GM04503 (cell line): Measurements from ENCODE around the gene DCAF5.
A peak's percentile ranks its signal among the peaks of the same experiment; 100 is the strongest.
"Not testable (repeated sequence)": the region's sequence is repeated elsewhere in the genome, so short reads cannot be mapped to it uniquely, and the experiment has no call there.

ENCODE experiments used
- DNase-seq: peaks from one replicate; pipeline ENCODE4 v3.0.0-alpha.2; 2012; ENCODE audit warnings: low read depth

Gene DCAF5

DNA sequence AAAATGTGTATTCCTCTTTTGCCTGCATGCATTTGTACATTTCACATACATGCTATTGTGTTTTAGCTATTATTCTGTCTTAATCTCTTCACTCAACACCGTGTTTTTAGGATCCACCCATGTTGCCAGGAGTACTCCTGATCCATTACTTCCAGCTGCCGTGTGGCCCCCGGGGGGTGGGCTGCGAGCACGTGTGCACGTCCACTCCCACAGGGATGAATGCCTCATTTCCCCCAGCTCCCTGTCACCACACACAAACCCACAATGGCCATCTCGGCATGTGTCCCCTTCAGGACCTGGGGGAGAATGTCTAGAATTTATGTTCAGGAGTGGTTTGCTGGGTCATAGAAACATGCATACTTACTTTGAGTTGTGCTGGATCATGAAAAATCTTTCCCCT lies 111.1 kb downstream of the DCAF5 start:
- DNase-seq, result no peak

DNA sequence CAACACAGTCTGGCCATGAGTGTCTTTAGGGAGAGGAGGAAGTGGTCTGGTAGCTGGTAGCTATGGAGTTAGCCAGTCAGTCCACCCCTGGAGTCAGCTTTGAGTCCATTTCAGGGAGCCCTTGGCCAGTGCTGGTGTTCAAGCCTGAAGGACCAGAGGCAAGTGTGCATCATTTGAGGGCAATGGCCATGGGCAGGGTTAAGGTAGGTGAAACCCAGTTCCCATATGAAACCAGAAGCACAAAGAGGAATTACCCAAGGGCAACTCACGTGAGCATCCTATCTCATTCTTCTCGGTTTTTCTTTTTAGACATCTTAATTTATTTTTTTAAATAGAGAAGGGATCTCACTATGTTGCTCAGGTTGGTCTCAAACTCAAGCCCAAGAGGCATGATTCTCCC lies 112.6 kb downstream of the DCAF5 start:
- no peak for DNase-seq

DNA sequence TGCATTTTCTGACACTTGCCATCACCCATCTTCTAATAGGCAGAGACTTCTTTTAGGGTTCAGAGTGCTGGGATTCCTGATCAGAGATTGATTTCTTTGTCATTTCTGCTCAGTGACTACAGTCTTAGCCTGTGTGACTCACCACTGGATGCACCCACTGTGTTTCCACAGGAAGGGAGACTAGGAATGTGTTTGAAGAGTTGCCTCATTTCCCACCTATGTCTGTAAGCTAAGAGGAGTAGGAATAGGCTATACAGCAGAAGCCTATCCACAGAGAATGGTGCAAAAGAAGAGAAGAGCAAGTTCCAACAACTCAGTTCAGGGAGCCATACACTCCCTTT lies 113.7 kb downstream of the DCAF5 start:
- no peak for DNase-seq

DNA sequence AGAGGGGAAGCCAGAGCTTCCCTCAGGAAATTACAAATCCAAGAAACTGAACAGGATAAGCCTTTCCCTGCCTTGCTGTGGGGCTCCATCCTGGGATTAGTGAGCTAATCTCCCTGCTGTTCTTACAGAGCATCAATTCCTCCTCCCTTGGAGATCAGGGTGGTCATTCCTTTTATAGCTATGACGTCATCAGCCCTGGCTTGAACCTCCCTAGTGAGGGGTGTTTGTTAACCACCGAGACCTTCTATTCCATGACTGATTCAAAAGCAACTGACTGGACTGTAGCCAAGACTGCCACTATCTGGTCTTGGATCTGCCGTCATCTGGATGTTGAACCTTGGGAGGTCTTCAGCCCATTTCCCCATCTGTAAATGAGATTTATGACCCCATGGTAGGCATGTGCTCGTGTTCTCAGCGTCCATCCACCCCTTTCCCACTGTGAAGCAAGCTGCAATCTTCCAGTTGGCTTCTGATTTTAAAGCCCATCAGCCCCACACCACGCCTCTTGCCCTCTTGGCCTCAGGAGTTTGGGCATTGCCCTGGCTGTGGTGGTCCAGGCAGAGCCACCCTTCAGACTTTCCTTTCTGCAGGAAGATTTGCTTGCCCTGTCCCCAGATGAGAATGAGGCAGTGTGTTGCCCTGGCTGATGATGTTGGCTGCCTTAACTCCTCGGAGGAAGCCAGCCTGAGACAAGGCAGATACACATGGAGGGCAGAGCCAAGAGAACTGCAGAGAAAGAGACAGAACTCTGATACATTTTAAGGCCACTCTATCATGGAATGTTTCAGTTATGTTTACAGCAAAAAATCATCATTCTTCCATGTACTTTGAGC lies 114.2 kb downstream of the DCAF5 start:
- no peak for DNase-seq

DNA sequence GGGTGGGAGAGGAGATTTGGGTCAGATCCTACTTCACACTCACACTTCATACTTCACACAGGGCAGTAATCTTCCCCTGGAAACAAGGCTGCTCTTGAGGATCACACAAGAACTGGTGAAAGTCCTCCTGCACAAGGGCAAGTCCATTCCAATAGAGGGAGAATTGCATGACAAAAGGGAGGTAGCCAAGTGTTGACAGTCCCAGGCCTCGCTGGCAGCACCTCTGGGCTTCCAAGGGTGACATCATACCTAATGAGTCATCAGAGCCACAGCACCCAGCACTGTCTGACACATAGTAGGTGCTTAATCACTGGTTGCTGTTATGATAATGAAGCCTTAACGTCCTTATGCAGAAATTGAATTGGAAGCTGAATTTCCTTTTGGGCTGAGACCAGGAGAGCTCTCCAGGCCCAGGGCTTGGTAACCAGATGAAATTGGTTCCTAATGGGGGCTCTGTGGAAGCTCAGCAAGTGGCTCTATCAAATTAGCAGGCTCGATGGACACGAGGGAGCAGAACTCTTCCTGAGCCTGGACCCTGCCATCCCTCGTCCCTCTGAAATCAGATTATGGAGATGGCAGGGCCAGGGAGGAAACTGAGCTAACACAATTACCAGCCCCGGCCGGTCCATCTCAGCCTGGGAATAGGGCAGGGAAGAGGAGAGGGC lies 115.0 kb downstream of the DCAF5 start:
- no peak for DNase-seq

- DNase-seq, result no peak
Observed at GRCh38 chr14:69036757-69037506, 116.0 kb downstream of the DCAF5 start.

GRCh38 chr14:69034612-69035262 lies 118.2 kb downstream of the DCAF5 start:
- DNase-seq, result no peak

GRCh38 chr14:69027242-69027913 lies 125.5 kb downstream of the DCAF5 start:
- no peak for DNase-seq

GRCh38 chr14:69023035-69023434 lies 129.9 kb downstream of the DCAF5 start:
- no peak for DNase-seq

DNA sequence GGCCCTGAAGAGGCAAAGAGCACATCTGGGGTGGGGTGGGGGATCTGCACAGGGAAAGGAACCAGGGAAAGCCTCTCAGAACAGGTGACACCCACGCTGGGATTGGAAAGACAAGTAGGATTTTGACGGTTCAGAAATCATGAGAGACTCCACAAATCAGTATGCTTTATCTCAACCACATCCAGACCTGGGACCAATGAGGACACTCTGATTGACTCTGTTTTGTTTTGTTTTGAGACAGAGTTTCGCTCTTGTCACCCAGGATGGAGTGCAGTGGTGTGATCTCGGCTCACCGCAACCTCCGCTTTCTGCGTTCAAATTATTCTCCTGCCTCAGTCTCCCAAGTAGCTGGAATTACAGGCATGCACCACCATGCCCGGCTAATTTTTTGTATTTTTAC lies 130.8 kb downstream of the DCAF5 start:
- not testable (repeated sequence) for DNase-seq

- no peak for DNase-seq
Observed at GRCh38 chr14:69017706-69018105, 135.2 kb downstream of the DCAF5 start.

GRCh38 chr14:69014829-69015259 lies 138.1 kb downstream of the DCAF5 start:
- DNase-seq, result no peak

- DNase-seq, result no peak
Observed at GRCh38 chr14:69013943-69014782, 138.8 kb downstream of the DCAF5 start.

- no peak for DNase-seq
Observed at GRCh38 chr14:69012256-69012953, 140.5 kb downstream of the DCAF5 start.

DNA sequence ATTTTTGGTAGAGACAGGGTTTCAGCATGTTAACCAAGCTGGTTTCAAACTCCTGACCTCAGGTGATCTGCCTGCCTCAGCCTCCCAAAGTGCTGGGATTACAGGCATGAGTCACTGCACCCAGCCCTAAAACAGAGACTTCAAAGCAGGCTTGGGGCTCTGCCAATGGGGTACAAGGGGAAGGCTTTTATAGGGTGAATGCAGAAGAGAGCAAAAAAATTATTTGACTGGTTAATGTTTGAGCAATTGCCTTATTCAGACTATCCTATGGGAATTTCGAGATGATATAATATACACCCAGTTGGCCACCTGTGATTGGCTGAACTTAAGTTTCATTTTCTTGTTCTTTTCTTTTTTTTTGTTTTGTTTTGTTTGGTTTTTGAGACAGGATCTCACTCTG lies 142.3 kb downstream of the DCAF5 start:
- DNase-seq, result no peak

GRCh38 chr14:69008421-69008884 lies 144.5 kb downstream of the DCAF5 start:
- DNase-seq, result no peak

DNA sequence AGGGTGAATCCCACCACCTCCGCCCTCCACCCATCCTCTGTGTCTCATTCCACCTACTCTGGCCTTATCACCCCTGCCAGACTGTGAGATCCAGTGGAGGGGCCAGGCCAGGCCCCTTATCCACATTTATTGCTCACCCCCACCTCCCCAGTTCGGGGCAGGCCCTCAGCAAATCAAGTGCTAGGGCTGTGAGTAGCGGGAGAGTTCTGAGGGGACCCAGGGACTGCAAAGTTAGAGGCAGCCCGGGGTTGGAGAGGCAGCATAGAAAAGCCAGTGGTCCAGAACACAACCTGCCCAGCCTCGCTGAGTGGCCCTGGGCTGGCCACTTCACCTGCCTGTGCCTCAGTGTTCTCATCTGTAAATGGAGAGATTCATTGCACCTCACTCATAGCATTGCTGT lies 146.6 kb downstream of the DCAF5 start:
- no peak for DNase-seq

GRCh38 chr14:69005432-69006148 lies 147.3 kb downstream of the DCAF5 start:
- peak; percentile 80 for DNase-seq

DNA sequence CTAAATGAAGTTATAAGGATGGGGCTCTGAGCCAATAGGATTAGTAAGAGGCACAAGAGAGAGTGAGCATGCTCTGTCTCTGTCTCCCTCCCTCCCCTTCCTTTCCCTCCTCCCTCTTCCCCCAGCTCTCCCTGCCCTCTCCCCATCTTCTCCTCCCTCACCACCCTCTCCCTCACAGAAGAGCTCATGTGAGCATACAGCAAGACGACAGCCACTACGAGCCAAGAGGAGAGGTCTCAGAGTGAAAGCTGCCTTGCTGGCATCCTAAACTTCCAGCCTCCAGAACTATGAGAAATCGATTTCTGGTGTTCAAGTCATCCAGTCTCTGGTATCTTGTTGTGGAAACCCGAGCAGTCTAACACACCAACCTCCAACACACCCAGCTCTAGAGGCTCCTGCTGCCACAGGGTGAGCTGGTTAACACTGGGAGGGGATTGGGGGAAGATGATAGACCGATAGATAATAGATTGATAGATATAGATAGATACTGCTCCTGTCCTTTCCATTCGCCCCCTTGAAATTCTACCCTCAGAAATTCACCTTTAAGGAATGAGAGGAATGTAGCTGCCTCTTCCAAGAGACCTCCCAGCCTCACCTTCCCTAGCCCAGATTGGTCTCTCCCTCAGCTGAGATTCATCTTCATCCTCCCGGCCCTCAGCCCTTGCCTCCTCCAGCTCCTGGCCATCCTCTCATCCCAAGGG lies 148.0 kb downstream of the DCAF5 start:
- DNase-seq, result no peak
